ENCODE results near the gene GRWD1.

The GRWD1 gene

DNA sequence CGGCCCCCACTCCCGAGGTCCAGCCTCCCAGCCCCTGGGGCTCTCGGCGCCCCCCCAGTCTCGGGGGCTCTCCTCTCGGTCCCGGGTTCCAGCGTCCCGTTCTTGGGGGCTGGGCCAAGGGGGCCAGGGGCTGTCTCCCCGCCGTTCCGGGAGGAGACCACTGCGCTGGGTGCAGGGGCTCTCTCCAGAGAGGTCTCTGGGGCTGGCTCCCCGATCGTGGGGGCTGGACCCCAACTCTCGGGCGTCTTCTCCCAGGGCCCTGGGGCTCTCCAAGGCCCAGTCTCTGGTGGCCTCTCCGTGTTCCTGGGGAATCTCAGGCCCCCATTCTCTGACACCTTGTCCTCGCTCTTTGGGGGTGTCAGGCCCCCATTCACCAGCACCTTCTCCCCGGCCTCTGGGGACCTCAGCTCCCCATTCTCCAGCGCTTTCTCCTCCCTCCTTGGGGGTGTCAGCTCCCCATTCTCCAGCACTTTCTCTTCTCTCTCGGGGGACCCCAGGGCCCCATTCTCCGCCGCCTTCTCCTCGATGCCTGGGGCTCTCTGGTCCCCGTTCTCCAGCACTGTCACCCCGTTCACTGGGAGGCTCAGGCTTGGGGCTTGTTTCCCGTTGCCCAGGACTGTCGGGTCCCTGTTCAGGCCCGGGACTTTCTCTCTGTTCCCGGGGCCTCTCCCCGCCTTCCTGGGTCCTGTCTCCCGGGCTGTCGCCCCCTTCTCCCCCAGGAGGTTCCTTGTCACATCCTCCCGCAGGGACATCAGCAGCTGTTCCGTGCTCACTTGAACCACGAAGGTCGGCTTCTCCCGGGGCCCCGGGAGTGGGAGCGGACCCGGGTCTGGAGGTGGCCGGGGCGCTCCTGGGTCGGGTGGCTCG is 52.2 kb downstream of the GRWD1 start:
- DNase-seq (ENCODE audit: low spot score), result no peak
- H3K27me3 Mint-ChIP-seq (ENCODE audit: low read depth), result peaks cover 22% of the 10 kb centered on the region
- H3K27ac Mint-ChIP-seq, result no peak overlapping the region
- peaks cover 10% of the 10 kb centered on the region for H3K4me1 Mint-ChIP-seq (ENCODE audit: low read depth)
- H3K9me3 Mint-ChIP-seq, result no peaks in the 10 kb centered on the region
- H3K36me3 Mint-ChIP-seq (ENCODE audit: low read depth), result no peaks in the 10 kb centered on the region
- H3K4me3 Mint-ChIP-seq, result no peak overlapping the region

DNA sequence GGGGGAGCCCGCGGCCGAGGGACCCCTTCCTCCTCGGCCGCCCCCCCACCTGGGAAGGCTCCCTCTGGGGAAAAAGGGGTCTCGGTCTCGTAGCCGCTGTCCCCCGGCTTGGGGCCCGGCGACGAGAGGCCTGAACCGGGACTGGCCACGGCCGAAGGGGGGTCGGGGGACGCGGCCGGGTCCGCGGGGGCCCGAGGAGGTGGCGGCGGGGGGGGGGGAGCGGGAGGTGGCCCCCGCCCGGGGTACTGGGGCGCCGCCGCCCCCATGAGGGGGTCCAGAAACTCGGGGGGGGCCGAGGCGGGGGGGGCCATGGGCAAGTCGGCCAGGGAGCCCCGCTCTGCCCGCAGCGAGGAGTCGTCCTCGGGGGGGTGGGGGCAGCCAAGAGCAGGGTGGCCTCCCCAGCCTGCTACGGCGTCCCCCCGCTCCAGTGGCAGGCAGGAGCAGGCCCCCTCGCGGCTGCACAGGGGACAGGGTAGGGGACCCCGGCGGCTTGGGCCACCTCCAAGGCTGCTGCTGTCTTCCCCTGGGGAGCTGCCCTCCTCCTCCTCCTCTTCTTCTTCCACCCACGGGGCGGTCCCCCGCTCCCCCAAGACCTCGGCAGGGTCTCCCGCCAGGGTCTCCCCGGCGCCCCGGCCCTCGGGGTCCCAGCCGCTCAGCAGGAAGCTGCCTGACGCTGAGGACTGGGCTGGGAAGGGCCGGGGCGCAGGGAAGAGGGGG is 53.0 kb downstream of the GRWD1 start:
- H3K4me3 Mint-ChIP-seq, result no peak overlapping the region
- DNase-seq (ENCODE audit: low spot score), result no peak
- peaks cover 10% of the 10 kb centered on the region for H3K4me1 Mint-ChIP-seq (ENCODE audit: low read depth)
- no peak overlapping the region for H3K27ac Mint-ChIP-seq
- H3K27me3 Mint-ChIP-seq (ENCODE audit: low read depth), result peaks cover 21% of the 10 kb centered on the region
- no peaks in the 10 kb centered on the region for H3K9me3 Mint-ChIP-seq
- no peaks in the 10 kb centered on the region for H3K36me3 Mint-ChIP-seq (ENCODE audit: low read depth)

DNA sequence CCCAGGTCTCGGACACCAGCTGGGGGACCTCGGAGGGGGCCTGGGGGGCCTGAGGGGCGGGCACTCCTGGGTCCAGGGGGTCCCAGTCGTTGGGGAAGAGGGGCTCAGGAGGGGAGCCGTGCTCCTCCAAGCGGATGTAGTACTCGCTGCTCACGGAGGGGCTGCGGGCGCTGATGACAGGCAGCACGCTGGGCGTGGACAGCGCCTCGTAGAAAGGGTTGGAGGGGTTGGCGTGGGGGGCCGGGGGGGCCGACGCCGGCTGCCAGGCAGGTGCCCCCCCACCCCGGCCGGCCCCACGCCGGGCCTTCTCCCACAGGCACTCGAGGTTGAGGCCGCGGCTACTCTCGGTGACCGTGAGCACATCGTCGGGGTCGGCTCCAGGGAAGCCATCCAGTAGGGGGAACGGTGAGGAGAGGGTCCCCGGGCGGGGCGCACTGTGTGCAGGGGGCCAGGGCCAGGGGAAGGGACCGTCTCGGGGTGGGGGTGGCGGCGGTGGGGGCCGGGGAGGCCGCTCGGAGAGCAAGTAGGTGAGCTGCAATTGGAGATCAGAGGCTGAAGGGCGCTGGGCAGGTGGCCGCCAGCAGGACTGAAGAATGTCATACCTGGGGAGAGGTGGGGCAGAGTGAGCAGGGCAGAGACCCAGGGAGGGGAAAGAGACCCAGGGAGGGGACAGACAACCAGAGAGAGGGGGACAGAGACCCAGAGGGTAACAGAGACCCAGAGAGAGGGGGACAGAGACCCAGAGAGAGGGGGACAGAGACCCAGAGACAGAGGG is 53.7 kb downstream of the GRWD1 start:
- Mint-ChIP-seq H3K36me3 (ENCODE audit: low read depth) (no peaks in the 10 kb centered on the region), H3K4me1 (ENCODE audit: low read depth) (peaks cover 8% of the 10 kb centered on the region), H3K27me3 (ENCODE audit: low read depth) (peaks cover 17% of the 10 kb centered on the region), H3K9me3 (no peaks in the 10 kb centered on the region), H3K27ac (no peak overlapping the region), H3K4me3 (no peak overlapping the region)
- no peak for DNase-seq (ENCODE audit: low spot score)

DNA sequence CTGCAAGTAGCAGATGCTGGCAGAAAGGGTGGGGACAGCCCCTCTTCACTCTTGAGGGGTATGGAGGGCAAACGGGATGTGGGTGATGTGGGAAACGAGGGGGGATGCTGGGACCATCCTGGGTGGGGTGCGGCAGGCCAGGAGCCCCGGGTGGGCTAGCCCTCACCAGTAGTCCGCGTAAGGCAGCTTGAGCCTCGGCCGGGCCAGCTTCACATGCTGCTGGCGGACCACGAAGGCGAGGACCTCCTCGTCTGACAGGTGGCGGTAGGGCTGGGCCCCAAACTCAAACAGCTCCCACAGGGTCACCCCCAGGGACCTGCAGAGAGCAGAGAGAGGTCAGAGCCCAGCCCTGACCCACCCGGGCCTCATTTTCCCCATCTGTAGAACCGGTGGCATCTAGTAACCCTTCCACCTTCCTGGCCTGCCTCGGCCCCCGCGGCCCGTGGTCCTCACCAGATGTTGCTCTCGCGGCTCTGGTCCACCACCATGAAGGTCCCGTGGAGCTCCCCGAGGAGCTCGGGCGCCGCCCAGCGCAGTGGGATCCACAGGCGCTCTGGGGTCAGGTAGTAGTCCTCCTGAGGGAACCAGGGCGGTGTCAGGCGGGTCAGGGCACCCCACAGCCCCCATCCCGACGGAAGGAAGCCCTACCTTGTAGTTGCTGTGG is 55.2 kb downstream of the GRWD1 start:
- peak overlapping the region; percentile 79 for H3K27ac Mint-ChIP-seq
- H3K4me1 Mint-ChIP-seq (ENCODE audit: low read depth), result peaks cover 5% of the 10 kb centered on the region
- H3K4me3 Mint-ChIP-seq, result peak overlapping the region; percentile 63
- H3K27me3 Mint-ChIP-seq (ENCODE audit: low read depth), result peaks cover 3% of the 10 kb centered on the region
- no peaks in the 10 kb centered on the region for H3K36me3 Mint-ChIP-seq (ENCODE audit: low read depth)
- no peak for DNase-seq (ENCODE audit: low spot score)
- H3K9me3 Mint-ChIP-seq, result no peaks in the 10 kb centered on the region

DNA sequence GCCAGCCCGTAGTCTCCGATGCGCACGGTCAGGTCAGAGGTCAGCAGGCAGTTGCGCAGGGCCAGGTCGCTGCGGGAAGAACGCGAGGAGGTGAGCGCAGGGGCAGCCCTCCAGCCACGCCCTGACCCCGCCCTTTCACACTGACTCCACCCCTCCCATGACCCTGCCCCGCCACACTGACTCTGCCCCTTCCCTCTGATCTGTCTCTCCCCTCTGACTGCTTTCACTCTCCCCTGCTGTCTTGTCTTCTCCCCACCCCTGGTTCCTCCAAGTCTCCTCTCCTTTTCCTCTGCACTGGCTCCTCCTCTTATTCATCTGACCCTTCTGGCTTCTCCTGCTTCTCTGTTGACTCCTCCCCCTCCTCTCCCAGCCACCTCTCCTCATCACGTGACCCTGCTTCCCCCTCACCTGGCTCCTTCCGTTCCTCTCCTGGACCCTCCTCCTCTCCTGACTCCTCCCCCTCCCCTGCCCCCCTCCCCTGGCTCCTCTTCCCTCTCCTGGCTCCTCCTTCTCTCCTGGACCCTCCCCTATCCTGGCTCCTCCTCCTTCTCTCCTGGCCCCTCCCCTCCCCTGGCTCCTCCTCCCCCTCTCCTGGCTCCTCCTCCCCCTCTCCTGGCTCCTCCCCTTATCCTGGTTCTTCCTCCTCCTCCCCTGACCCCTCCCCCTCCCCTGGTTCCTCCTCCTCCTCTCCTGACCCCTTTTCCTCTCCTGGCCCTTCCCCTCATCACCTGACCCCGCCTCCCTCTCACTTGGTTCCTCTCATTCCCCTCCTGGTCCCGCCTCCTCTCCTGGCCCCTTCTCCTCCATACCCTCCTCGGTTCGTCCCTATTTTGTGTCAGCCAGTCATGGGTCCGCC is 55.9 kb downstream of the GRWD1 start:
- Mint-ChIP-seq H3K27me3 (ENCODE audit: low read depth) (peaks cover 2% of the 10 kb centered on the region), H3K27ac (peak overlapping the region; percentile 79), H3K4me3 (peak overlapping the region; percentile 63), H3K36me3 (ENCODE audit: low read depth) (no peaks in the 10 kb centered on the region), H3K9me3 (no peaks in the 10 kb centered on the region), H3K4me1 (ENCODE audit: low read depth) (peaks cover 5% of the 10 kb centered on the region)
- DNase-seq (ENCODE audit: low spot score), result peak; percentile 49

DNA sequence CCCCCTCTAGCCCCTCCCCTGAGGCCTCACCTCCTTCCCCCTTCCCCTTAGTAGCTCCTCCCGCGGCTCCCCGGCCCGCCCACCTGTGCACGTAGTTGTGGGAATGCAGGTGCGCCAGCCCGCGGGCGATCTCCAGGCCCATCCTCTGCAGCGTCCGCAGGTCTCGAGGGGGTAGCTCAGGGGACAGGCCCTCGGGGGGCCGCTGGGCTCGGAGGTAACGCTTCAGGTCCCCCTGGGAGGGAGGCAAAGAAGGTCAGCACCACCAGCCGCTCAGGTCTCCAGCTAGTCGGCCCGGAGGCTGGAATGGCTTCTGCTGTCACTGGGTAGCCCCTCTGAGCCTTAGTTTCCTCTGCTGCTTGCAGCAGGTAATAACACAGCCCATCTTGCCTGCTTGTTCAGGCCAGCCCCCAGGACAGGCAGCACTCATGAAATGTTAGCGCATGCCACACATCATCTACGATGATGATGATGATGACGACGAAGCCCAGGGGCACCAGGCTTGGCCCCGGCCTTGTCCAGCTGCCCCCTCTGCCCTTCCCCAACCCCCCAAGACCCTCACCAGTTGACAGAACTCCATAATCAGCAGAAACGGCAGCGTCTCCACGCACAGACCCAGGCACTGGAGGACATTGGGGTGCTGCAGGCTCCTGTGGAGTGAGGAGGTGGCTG is 56.7 kb downstream of the GRWD1 start:
- Mint-ChIP-seq H3K4me3 (peak overlapping the region; percentile 63), H3K27ac (no peak overlapping the region)
- DNase-seq (ENCODE audit: low spot score), result no peak

DNA sequence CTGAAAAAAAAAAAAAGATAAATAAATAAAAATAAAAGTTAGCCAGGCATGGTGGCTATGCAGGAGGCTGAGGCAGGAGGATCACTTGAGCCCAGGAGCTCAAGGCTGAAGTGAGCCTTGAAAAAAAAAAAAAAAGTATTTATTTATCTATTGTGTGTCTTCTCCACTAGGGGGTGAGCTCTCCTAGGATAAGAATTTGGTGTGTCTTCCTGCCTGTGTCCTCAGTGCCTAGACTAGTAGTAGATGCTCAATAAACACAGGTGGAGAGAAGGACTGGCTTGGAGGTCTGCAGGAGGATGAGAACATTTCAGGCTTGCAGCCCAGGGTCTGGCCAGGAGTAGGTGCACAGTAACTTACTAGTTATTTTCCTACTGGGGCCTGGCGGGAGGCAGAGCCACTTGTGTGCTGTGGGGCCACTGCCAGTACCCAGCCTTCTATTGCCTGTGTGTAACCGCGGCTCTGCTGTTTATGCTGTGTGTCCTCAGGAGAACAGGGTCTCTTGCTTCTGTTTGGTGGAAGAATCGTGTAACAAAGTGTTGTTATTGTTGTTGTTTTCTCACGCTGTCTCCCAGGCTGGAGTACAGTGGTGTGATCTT is 60.5 kb downstream of the GRWD1 start:
- H3K27ac Mint-ChIP-seq, result no peak overlapping the region
- H3K4me3 Mint-ChIP-seq, result no peak overlapping the region
- H3K4me1 Mint-ChIP-seq (ENCODE audit: low read depth), result peaks cover 10% of the 10 kb centered on the region
- DNase-seq (ENCODE audit: low spot score), result no peak
- H3K36me3 Mint-ChIP-seq (ENCODE audit: low read depth), result no peaks in the 10 kb centered on the region
- no peaks in the 10 kb centered on the region for H3K9me3 Mint-ChIP-seq
- H3K27me3 Mint-ChIP-seq (ENCODE audit: low read depth), result no peaks in the 10 kb centered on the region

More for the DNA sequence above, 56.7 kb downstream of the GRWD1 start:
- H3K4me1 Mint-ChIP-seq (ENCODE audit: low read depth), result peaks cover 5% of the 10 kb centered on the region
- H3K27me3 Mint-ChIP-seq (ENCODE audit: low read depth), result peaks cover 2% of the 10 kb centered on the region
- H3K9me3 Mint-ChIP-seq, result no peaks in the 10 kb centered on the region
- no peaks in the 10 kb centered on the region for H3K36me3 Mint-ChIP-seq (ENCODE audit: low read depth)

All from T-helper 2 cell treated with Interferon-gamma antibody and Interleukin-4, amounts not matched to agents 5 μg/mL and 100 μg/mL, for 36 hours (primary cell).